Adipocyte (in vitro differentiated cells): ENCODE results near the gene ZNF618.
"Not testable (repeated sequence)": the region's sequence is repeated elsewhere in the genome, so short reads cannot be mapped to it uniquely, and the experiment has no call there.

Source experiments
- DNase-seq: peaks from one replicate; pipeline ENCODE4 v3.0.0-alpha.2; 2015; ENCODE audit warnings: low read depth
- H3K27me3 ChIP-seq: replicated peaks from 2 replicates; pipeline ENCODE4 v1.7.0; 2013; ENCODE audit warnings: mild to moderate bottlenecking, low read length, moderate library complexity; ENCODE audit not compliant: control insufficient read depth, insufficient read depth
- H3K36me3 ChIP-seq: 2 replicates; pipeline ENCODE4 v1.7.0; 2013; ENCODE audit warnings: low read length, mild to moderate bottlenecking, moderate library complexity; ENCODE audit not compliant: control insufficient read depth, insufficient read depth, severe bottlenecking
- H3K4me1 ChIP-seq: 2 replicates; pipeline ENCODE4 v1.7.0; 2013; ENCODE audit warnings: mild to moderate bottlenecking, low read length, moderate library complexity; ENCODE audit not compliant: control insufficient read depth, insufficient read depth
- H3K4me3 ChIP-seq: 2 replicates; pipeline ENCODE4 v1.7.0; 2013; ENCODE audit warnings: mild to moderate bottlenecking, low read length, moderate library complexity
- H3K9ac ChIP-seq: 2 replicates; pipeline ENCODE4 v1.7.0; 2013; ENCODE audit warnings: mild to moderate bottlenecking, low read length, moderate library complexity
- H3K9me3 ChIP-seq: 2 replicates; pipeline ENCODE4 v1.7.0; 2013; ENCODE audit warnings: mild to moderate bottlenecking, low read length, moderate library complexity; ENCODE audit not compliant: control insufficient read depth

ZNF618 gene

GRCh38 chr9:114037961-114038723 is 162.0 kb downstream of the ZNF618 start:
- DNase-seq: peak; percentile 46
- Histone ChIP-seq H3K36me3 (peaks cover 54% of the 10 kb centered on the region), H3K27me3 (no peaks in the 10 kb centered on the region), H3K4me3 (no peak overlapping the region), H3K4me1 (no peaks in the 10 kb centered on the region), H3K9me3 (peaks cover 6% of the 10 kb centered on the region), H3K9ac (no peak overlapping the region)

- Histone ChIP-seq H3K4me3 (no peak overlapping the region), H3K36me3 (peaks cover 55% of the 10 kb centered on the region), H3K4me1 (no peaks in the 10 kb centered on the region), H3K9ac (no peak overlapping the region), H3K9me3 (peaks cover 13% of the 10 kb centered on the region), H3K27me3 (no peaks in the 10 kb centered on the region)
- DNase-seq: no peak
Observed at GRCh38 chr9:114038724-114039313, 162.7 kb downstream of the ZNF618 start.

DNA sequence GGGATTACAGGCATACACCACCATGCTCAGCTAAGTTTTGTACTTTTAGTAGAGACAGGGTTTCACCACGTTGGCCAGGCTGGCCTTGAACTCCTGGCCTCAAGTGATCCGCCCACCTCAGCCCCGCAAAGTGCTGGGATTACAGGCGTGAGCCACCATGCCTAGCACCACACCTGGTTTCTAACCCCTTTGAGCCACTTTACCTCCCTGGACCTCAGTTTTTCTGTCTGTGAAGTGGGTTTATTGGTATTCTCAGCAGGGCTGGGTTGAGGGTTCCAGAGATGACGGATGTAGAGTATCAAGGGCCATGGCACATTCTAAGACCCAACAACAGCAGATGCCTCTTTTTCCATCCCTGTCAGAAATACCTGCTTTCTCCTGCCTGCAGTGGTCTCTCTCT is 163.4 kb downstream of the ZNF618 start:
- no peaks in the 10 kb centered on the region for H3K27me3 ChIP-seq

GRCh38 chr9:114043660-114044059 is 167.6 kb downstream of the ZNF618 start:
- not testable (repeated sequence) for H3K4me1 ChIP-seq, H3K27me3 ChIP-seq, DNase-seq, H3K4me3 ChIP-seq, H3K9ac ChIP-seq, H3K9me3 ChIP-seq
- H3K36me3 ChIP-seq: peaks cover 26% of the 10 kb centered on the region

More for the DNA sequence above, 163.4 kb downstream of the ZNF618 start:
- no peak overlapping the region for H3K9ac ChIP-seq
- H3K4me1 ChIP-seq: no peaks in the 10 kb centered on the region
- DNase-seq: no peak
- H3K9me3 ChIP-seq: peaks cover 14% of the 10 kb centered on the region
- peaks cover 50% of the 10 kb centered on the region for H3K36me3 ChIP-seq
- H3K4me3 ChIP-seq: no peak overlapping the region

DNA sequence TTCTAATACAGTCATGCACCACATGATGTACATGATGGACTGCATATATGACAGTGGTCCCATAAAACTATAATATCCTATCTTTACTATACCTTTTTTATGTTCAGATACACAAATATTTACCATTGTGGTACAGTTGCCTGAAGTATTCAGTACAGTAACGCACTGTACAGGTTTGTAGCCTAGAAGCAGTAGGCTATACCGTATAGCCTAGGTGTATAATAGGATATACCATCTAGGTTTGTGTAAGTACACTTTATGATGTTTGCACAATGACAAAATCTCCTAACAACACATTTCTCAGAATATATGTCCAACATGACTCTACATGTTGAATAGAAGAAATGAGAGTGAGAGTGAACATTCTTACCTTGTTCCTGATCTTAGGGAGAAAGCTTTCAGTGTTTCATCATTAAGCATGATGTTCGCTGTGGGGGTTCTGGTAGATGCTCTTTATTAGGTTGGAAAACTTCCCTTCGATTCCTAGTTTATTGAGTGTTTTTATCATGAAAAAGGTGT is 170.2 kb downstream of the ZNF618 start:
- DNase-seq: no peak
- Histone ChIP-seq H3K4me1 (no peaks in the 10 kb centered on the region), H3K36me3 (peaks cover 47% of the 10 kb centered on the region), H3K27me3 (no peaks in the 10 kb centered on the region), H3K4me3 (no peak overlapping the region), H3K9me3 (peaks cover 8% of the 10 kb centered on the region), H3K9ac (no peak overlapping the region)

DNA sequence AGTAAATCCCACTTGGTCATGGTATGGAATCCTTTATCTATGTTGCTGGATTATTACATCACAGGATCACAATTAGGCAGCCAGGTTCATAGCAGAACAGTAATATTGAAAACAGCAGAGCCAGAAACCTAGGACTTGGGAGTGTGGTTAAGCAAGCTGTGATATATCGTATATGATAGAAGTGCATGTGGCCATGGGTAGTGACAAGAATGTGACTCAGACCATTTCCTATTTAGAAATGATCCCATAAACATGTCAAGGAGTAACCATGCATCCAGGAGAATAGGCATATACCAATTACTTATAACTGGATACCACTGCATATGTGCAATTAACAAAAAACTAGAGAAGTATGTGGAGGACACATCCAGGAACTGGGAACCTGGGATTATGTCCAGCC is 170.8 kb downstream of the ZNF618 start:
- Histone ChIP-seq H3K9me3 (peaks cover 8% of the 10 kb centered on the region), H3K9ac (no peak overlapping the region), H3K36me3 (peaks cover 52% of the 10 kb centered on the region), H3K27me3 (no peaks in the 10 kb centered on the region), H3K4me3 (no peak overlapping the region), H3K4me1 (no peaks in the 10 kb centered on the region)
- DNase-seq: no peak

DNA sequence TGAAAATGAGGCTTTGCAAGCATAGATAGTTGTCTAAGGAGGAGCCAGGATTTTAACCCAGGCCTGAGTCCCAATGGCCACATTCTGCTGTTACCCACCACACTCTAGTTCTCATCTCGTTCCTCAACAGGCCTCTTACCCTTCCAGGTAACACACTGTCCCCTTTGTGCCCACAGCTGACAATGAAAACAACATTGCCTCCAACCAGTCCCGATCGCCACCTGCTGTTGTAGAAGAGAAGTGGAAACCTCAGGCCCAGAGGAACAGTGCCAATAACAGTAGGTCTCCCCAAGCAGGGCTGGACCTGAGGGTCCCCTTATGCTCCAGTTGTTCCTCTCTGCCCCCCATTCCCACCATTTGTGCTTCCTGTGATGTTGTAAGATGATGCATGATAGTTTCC is 171.6 kb downstream of the ZNF618 start:
- peak; percentile 48 for DNase-seq
- Histone ChIP-seq H3K36me3 (peaks cover 51% of the 10 kb centered on the region), H3K4me1 (no peaks in the 10 kb centered on the region), H3K9me3 (peaks cover 8% of the 10 kb centered on the region), H3K27me3 (no peaks in the 10 kb centered on the region), H3K9ac (no peak overlapping the region), H3K4me3 (no peak overlapping the region)

DNA sequence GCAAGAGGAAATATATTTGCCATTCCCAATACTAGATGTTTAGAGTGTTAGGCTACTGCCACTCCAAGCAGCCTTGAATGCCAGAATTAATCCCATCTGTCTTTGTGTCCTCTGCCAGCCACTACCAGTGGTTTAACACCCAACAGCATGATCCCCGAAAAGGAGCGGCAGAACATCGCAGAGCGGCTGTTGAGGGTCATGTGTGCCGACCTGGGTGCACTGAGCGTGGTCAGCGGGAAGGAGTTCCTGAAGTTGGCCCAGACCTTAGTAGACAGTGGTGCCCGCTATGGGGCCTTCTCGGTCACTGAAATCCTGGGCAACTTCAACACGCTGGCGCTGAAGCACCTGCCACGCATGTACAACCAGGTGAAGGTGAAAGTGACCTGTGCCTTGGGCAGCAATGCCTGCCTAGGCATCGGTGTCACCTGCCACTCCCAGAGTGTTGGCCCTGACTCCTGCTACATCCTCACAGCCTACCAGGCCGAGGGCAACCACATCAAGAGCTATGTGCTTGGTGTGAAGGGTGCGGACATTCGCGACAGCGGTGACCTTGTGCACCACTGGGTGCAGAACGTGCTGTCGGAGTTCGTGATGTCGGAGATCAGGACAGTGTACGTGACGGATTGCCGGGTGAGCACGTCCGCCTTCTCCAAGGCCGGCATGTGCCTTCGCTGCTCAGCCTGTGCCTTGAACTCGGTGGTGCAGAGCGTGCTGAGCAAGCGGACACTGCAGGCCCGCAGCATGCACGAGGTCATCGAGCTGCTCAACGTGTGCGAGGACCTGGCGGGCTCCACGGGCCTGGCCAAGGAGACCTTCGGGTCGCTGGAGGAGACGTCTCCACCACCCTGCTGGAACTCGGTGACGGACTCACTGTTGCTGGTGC is 172.7 kb downstream of the ZNF618 start:
- Histone ChIP-seq H3K4me1 (no peaks in the 10 kb centered on the region), H3K9me3 (peaks cover 1% of the 10 kb centered on the region), H3K9ac (no peak overlapping the region), H3K4me3 (no peak overlapping the region), H3K27me3 (no peaks in the 10 kb centered on the region), H3K36me3 (peaks cover 44% of the 10 kb centered on the region)
- no peak for DNase-seq

- H3K4me1 ChIP-seq: no peaks in the 10 kb centered on the region
- peaks cover 44% of the 10 kb centered on the region for H3K36me3 ChIP-seq
- no peak overlapping the region for H3K9ac ChIP-seq
- no peak overlapping the region for H3K4me3 ChIP-seq
- no peaks in the 10 kb centered on the region for H3K9me3 ChIP-seq
- H3K27me3 ChIP-seq: no peaks in the 10 kb centered on the region
- no peak for DNase-seq
Observed at GRCh38 chr9:114049441-114050225, 173.5 kb downstream of the ZNF618 start.

GRCh38 chr9:114050226-114050568 is 174.1 kb downstream of the ZNF618 start:
- DNase-seq: no peak
- peaks cover 44% of the 10 kb centered on the region for H3K36me3 ChIP-seq
- no peak overlapping the region for H3K4me3 ChIP-seq

More at GRCh38 chr9:114050226-114050568, 174.1 kb downstream of the ZNF618 start:
- Histone ChIP-seq H3K9ac (no peak overlapping the region), H3K4me1 (no peaks in the 10 kb centered on the region), H3K27me3 (no peaks in the 10 kb centered on the region), H3K9me3 (no peaks in the 10 kb centered on the region)
